ENCODE measurements around the gene POLR2F. TPM values are rescaled to one million over a fixed set of nuclear protein-coding genes. Genes with fewer than 3 reads are reported as not detected.

Gene POLR2F
- total RNA-seq, 1 experiment from 2014 or later: 116 TPM

DNA sequence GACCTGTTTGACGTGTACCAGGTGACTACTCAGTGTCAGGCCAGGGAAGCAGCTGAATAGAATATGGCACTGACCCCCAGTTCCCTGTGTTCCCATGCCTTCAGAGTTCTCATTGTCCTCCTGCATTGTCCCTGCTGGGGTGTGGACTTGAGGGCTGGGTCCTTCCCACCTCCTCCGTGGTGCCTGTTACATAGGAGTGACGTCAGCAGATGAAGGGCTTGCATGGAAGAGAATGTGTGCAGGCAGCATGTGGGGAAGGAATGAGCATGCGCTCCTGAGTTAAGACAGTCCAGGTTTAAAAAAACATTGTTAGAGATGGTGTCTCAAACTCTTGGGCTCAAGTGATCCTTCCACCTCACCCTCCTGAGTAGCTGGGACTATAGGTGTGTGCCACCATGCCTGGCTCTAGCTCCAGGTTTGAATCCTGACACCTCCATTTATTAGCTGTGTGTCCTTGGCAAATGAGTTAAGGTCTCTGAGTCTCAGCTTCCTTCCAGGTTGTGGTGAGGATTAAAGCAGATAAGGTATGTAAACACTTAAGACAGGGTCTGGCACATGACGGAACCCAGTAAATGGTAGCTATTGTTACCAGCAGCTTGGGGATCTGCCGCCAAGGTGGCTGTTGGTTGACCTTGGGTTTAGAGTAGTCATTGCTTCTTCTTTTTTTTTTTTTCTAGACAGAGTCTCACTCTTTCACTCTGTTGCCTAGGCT lies 38.4 kb downstream of the POLR2F start:
- intact Hi-C loops (cut with micrococcal nuclease; ENCODE audit: unreplicated experiment): no loop called here
- ChIA-PET CTCF (no interaction called here), POLR2A (no interaction called here)
- Mint-ChIP-seq H3K36me3 (ENCODE audit: insufficient read depth, unreplicated experiment) (no peaks in the 10 kb centered on the region), H3K9me3 (ENCODE audit: unreplicated experiment) (no peaks in the 10 kb centered on the region), H3K4me1 (ENCODE audit: low read depth, unreplicated experiment) (no peaks in the 10 kb centered on the region), H3K27me3 (ENCODE audit: insufficient read depth, unreplicated experiment) (no peaks in the 10 kb centered on the region), H3K4me3 (ENCODE audit: unreplicated experiment) (no peak overlapping the region), H3K27ac (ENCODE audit: unreplicated experiment) (no peak overlapping the region)
- no peaks in the 10 kb centered on the region for H3K4me1 ChIP-seq
- TF ChIP-seq CTCF (IDR thresholded peaks at IDR 0.05; ENCODE audit: insufficient read depth in 1 of 2, low read depth in 1 of 2, low read length in 1 of 2, severe bottlenecking in 1 of 2, unreplicated experiment in 1 of 2): no peak
- no peaks in the 10 kb centered on the region for H3K9me3 ChIP-seq
- no TSS peak for BruUV-seq (replicated peaks)
- no peaks in the 10 kb centered on the region; the same call in 1 of the 2 replicates for H3K27me3 ChIP-seq (replicated peaks; ENCODE audit: control insufficient read depth, insufficient read depth, low read length)
- DNase-seq: no peak
- no peaks in the 10 kb centered on the region for H3K36me3 ChIP-seq (ENCODE audit: control insufficient read depth, insufficient read depth, low read length)
- H3K4me3 ChIP-seq (ENCODE audit: low read depth, low read length): no peak overlapping the region

DNA sequence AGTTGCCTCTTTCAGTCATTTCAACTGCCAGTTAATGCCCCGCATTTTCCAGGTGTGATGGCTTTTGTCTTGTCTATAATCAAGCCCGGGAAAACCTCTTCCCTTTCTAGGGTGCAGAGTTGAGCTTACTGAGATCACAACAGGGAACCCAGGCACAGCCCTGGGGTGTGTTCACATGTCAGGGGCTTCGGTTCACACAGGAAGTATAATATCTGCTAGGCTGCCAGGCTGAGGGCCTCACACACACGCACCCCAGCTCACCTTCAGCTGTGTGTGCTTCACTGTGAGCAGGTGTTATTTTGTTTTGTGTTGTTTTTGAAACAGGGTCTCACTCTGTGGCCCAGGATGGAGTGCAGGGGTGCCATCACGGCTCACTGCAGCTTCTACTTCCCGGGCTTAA lies 40.5 kb downstream of the POLR2F start:
- Mint-ChIP-seq H3K36me3 (ENCODE audit: insufficient read depth, unreplicated experiment) (no peaks in the 10 kb centered on the region), H3K27me3 (ENCODE audit: insufficient read depth, unreplicated experiment) (no peaks in the 10 kb centered on the region), H3K9me3 (ENCODE audit: unreplicated experiment) (no peaks in the 10 kb centered on the region), H3K4me1 (ENCODE audit: low read depth, unreplicated experiment) (no peaks in the 10 kb centered on the region), H3K4me3 (ENCODE audit: unreplicated experiment) (no peak overlapping the region), H3K27ac (ENCODE audit: unreplicated experiment) (no peak overlapping the region)
- Histone ChIP-seq H3K4me1 (no peaks in the 10 kb centered on the region), H3K9me3 (no peaks in the 10 kb centered on the region), H3K27me3 (replicated peaks; ENCODE audit: control insufficient read depth, insufficient read depth, low read length) (no peaks in the 10 kb centered on the region), H3K36me3 (ENCODE audit: control insufficient read depth, insufficient read depth, low read length) (no peaks in the 10 kb centered on the region), H3K4me3 (ENCODE audit: low read depth, low read length) (no peak overlapping the region)
- TF ChIP-seq CTCF (IDR thresholded peaks at IDR 0.05; ENCODE audit: insufficient read depth in 1 of 2, low read depth in 1 of 2, low read length in 1 of 2, severe bottlenecking in 1 of 2, unreplicated experiment in 1 of 2): no peak
- no TSS peak for BruUV-seq (replicated peaks)
- ChIA-PET CTCF (no interaction called here), POLR2A (no interaction called here)
- no peak for DNase-seq
- intact Hi-C loops (cut with micrococcal nuclease; ENCODE audit: unreplicated experiment): no loop called here

DNA sequence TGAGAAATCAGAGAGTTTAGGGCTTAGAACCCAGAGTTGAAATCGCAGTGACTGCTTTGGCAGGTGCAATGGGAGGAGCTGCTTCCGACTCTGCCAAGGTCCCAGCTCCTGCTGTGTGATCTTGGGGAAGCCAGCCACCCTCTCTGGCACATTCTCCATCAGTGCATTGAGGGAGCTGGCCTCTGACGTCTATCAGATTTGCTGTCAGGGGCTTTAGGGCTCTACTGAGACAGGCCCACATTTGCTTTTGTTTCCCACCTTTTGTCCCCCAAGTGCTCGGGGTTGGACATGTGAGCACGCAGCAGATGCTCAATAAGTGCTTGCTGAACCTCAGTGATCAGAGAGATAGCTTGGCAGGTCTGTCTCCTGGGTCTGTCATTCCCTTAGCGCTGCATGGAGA lies 41.5 kb downstream of the POLR2F start:
- no peaks in the 10 kb centered on the region for H3K27me3 Mint-ChIP-seq (ENCODE audit: insufficient read depth, unreplicated experiment)
- no TSS peak for BruUV-seq (replicated peaks)
- H3K4me1 Mint-ChIP-seq (ENCODE audit: low read depth, unreplicated experiment): no peaks in the 10 kb centered on the region
- no peak overlapping the region for H3K27ac Mint-ChIP-seq (ENCODE audit: unreplicated experiment)
- no peaks in the 10 kb centered on the region for H3K27me3 ChIP-seq (replicated peaks; ENCODE audit: control insufficient read depth, insufficient read depth, low read length)
- no peaks in the 10 kb centered on the region for H3K9me3 Mint-ChIP-seq (ENCODE audit: unreplicated experiment)
- H3K9me3 ChIP-seq: no peaks in the 10 kb centered on the region
- DNase-seq: no peak
- no peaks in the 10 kb centered on the region for H3K36me3 Mint-ChIP-seq (ENCODE audit: insufficient read depth, unreplicated experiment)
- ChIA-PET POLR2A (interaction anchor here (0.6 kb wide), 1 partner anchor 139 kb away, joined by 3 read pairs; no protein-coding TSS in a partner anchor), CTCF (no interaction called here)
- no peak overlapping the region for H3K4me3 ChIP-seq (ENCODE audit: low read depth, low read length)
- intact Hi-C loops (cut with micrococcal nuclease; ENCODE audit: unreplicated experiment): no loop called here
- no peaks in the 10 kb centered on the region for H3K4me1 ChIP-seq
- TF ChIP-seq CTCF (IDR thresholded peaks at IDR 0.05; ENCODE audit: insufficient read depth in 1 of 2, low read depth in 1 of 2, low read length in 1 of 2, severe bottlenecking in 1 of 2, unreplicated experiment in 1 of 2): no peak
- H3K4me3 Mint-ChIP-seq (ENCODE audit: unreplicated experiment): no peak overlapping the region
- no peaks in the 10 kb centered on the region for H3K36me3 ChIP-seq (ENCODE audit: control insufficient read depth, insufficient read depth, low read length)

Data from Caco-2 (cell line).